Mammary epithelial cell (primary cell): ENCODE data around the gene ABCA10.

Experiments
- CTCF ChIP-seq, 2 donors: IDR thresholded peaks in 1 of 2; conservative IDR thresholded peaks in 1 of 2; 2 replicates each; pipeline ENCODE4 v1.5.1; 2011 to 2012; ENCODE audit warnings: inconsistent platforms in 2 of 2, low read length in 2 of 2, mild to moderate bottlenecking in 2 of 2, control low read depth in 1 of 2, low read depth in 1 of 2; ENCODE audit not compliant: insufficient read depth in 1 of 2; ENCODE audit errors: extremely low read depth in 1 of 2
- EZH2 ChIP-seq: IDR thresholded peaks from 2 replicates; pipeline ENCODE4 v1.6.1; 2012; ENCODE audit warnings: low read length, inconsistent platforms, borderline replicate concordance

- no peak for TF ChIP-seq CTCF (conservative IDR thresholded peaks at IDR 0.05 in 1 of 2, IDR thresholded peaks at IDR 0.05 in 1 of 2; ENCODE audit: extremely low read depth in 1 of 2, insufficient read depth in 1 of 2, low read depth in 1 of 2, low read length in 2 of 2)
- no peak for TF ChIP-seq EZH2
These were observed 38.6 kb upstream of the ABCA10 start for GRCh38 chr17:69267219-69267618.
